ENCODE data around the gene TRAF2.
A peak's percentile ranks its signal among the peaks of the same experiment; 100 is the strongest.

TRAF2 gene

GRCh38 chr9:136913701-136914438 lies 27.6 kb downstream of the TRAF2 start:
- no peak for DNase-seq

- no peak for DNase-seq
Observed at GRCh38 chr9:136915632-136916329, 29.5 kb downstream of the TRAF2 start.

- DNase-seq = peak in 1 of 2 experiments; percentile 39
Observed at GRCh38 chr9:136916330-136917184, 30.2 kb downstream of the TRAF2 start.

- no peak for DNase-seq
Observed at GRCh38 chr9:136917902-136918301, 31.6 kb downstream of the TRAF2 start.

- DNase-seq = no peak
Observed at GRCh38 chr9:136920069-136920468, 33.8 kb downstream of the TRAF2 start.

GRCh38 chr9:136920734-136921231 lies 34.5 kb downstream of the TRAF2 start:
- no peak for DNase-seq

- DNase-seq = no peak
Observed at GRCh38 chr9:136921307-136921706, 35.0 kb downstream of the TRAF2 start.

GRCh38 chr9:136921718-136922117 lies 35.4 kb downstream of the TRAF2 start:
- DNase-seq = no peak

- no peak for DNase-seq
Observed at GRCh38 chr9:136922540-136922939, 36.2 kb downstream of the TRAF2 start.

- no peak for DNase-seq
Observed at GRCh38 chr9:136923881-136924280, 37.6 kb downstream of the TRAF2 start.

GRCh38 chr9:136925414-136926153 lies 39.3 kb downstream of the TRAF2 start:
- no peak for DNase-seq

GRCh38 chr9:136926154-136926704 lies 39.9 kb downstream of the TRAF2 start:
- no peak for DNase-seq

GRCh38 chr9:136926749-136927148 lies 40.4 kb downstream of the TRAF2 start:
- DNase-seq = no peak

GRCh38 chr9:136927343-136928271 lies 41.3 kb downstream of the TRAF2 start:
- DNase-seq = no peak

- no peak for DNase-seq
Observed at GRCh38 chr9:136928591-136928990, 42.3 kb downstream of the TRAF2 start.

GRCh38 chr9:136930014-136930413 lies 43.7 kb downstream of the TRAF2 start:
- no peak for DNase-seq

- DNase-seq = no peak
Observed at GRCh38 chr9:136931611-136932130, 45.4 kb downstream of the TRAF2 start.

GRCh38 chr9:136934277-136934676 lies 48.0 kb downstream of the TRAF2 start:
- no peak for DNase-seq

GRCh38 chr9:136935651-136936050 lies 49.3 kb downstream of the TRAF2 start:
- no peak for DNase-seq

- no peak for DNase-seq
Observed at GRCh38 chr9:136936645-136937170, 50.4 kb downstream of the TRAF2 start.
